Measurements from ENCODE around the gene TNFRSF14. TPM values are rescaled to one million over a fixed set of nuclear protein-coding genes. Genes with fewer than 3 reads are reported as not detected.
"Not testable (repeated sequence)": the region's sequence is repeated elsewhere in the genome, so short reads cannot be mapped to it uniquely, and the experiment has no call there.

The TNFRSF14 gene
- total RNA-seq, 2 experiments from 2014 or later = 15.7 to 18.5 TPM

- DNase-seq (ENCODE audit: low spot score) = no peak
- no peak overlapping the region for H3K4me2 ChIP-seq (ENCODE audit: low read length)
- ChIA-PET POLR2A (no interaction called here), CTCF (ENCODE audit: unreplicated experiment) (no interaction called here)
- BruUV-seq (replicated peaks) = no TSS peak
- no peak overlapping the region for H3K4me3 ChIP-seq (ENCODE audit: low read depth, low read length, poor library complexity, severe bottlenecking)
- H3K36me3 ChIP-seq (ENCODE audit: insufficient read depth, low read length) = no peaks in the 10 kb centered on the region
- no peaks in the 10 kb centered on the region for H3K9me2 ChIP-seq (ENCODE audit: insufficient read depth, low read length)
- H3K27ac ChIP-seq (ENCODE audit: low read depth, low read length, poor library complexity, severe bottlenecking) = no peak overlapping the region
- no peaks in the 10 kb centered on the region for H3K79me2 ChIP-seq (ENCODE audit: insufficient read depth, low read depth, low read length)
- H4K20me1 ChIP-seq (ENCODE audit: insufficient read depth, low read length) = no peaks in the 10 kb centered on the region
- H2AFZ ChIP-seq (ENCODE audit: low read length) = no peak overlapping the region
- no peaks in the 10 kb centered on the region for H3K4me1 ChIP-seq (ENCODE audit: insufficient read depth, low read length, poor library complexity, severe bottlenecking)
- intact Hi-C loops (cut with micrococcal nuclease; ENCODE audit: unreplicated experiment) = no loop called here
- TF ChIP-seq CTCF (conservative IDR thresholded peaks at IDR 0.05; ENCODE audit: low read length) = no peak
- no peaks in the 10 kb centered on the region for H3K9me3 ChIP-seq (ENCODE audit: low read length)
Observed at GRCh38 chr1:2569060-2569459, 12.9 kb downstream of the TNFRSF14 start.

- BruUV-seq (replicated peaks); H3K4me3 ChIP-seq (ENCODE audit: low read depth, low read length, poor library complexity, severe bottlenecking); H4K20me1 ChIP-seq (ENCODE audit: insufficient read depth, low read length); H3K9me2 ChIP-seq (ENCODE audit: insufficient read depth, low read length); CTCF ChIA-PET (ENCODE audit: unreplicated experiment); H3K4me2 ChIP-seq (ENCODE audit: low read length); H3K36me3 ChIP-seq (ENCODE audit: insufficient read depth, low read length); H2AFZ ChIP-seq (ENCODE audit: low read length); H3K27ac ChIP-seq (ENCODE audit: low read depth, low read length, poor library complexity, severe bottlenecking); POLR2A ChIA-PET; intact Hi-C loops (cut with micrococcal nuclease; ENCODE audit: unreplicated experiment); DNase-seq (ENCODE audit: low spot score); H3K9me3 ChIP-seq (ENCODE audit: low read length); H3K4me1 ChIP-seq (ENCODE audit: insufficient read depth, low read length, poor library complexity, severe bottlenecking); H3K79me2 ChIP-seq (ENCODE audit: insufficient read depth, low read depth, low read length): not testable (repeated sequence)
Observed at GRCh38 chr1:2569703-2570102, 13.5 kb downstream of the TNFRSF14 start.

GRCh38 chr1:2570332-2570731 is 14.2 kb downstream of the TNFRSF14 start:
- no peaks in the 10 kb centered on the region for H3K4me1 ChIP-seq (ENCODE audit: insufficient read depth, low read length, poor library complexity, severe bottlenecking)
- H3K4me3 ChIP-seq (ENCODE audit: low read depth, low read length, poor library complexity, severe bottlenecking) = no peak overlapping the region
- no TSS peak for BruUV-seq (replicated peaks)
- no peak overlapping the region for H3K27ac ChIP-seq (ENCODE audit: low read depth, low read length, poor library complexity, severe bottlenecking)
- H3K9me3 ChIP-seq (ENCODE audit: low read length) = no peaks in the 10 kb centered on the region
- DNase-seq (ENCODE audit: low spot score) = no peak
- no peaks in the 10 kb centered on the region for H3K79me2 ChIP-seq (ENCODE audit: insufficient read depth, low read depth, low read length)
- no peaks in the 10 kb centered on the region for H4K20me1 ChIP-seq (ENCODE audit: insufficient read depth, low read length)
- intact Hi-C loops (cut with micrococcal nuclease; ENCODE audit: unreplicated experiment) = no loop called here
- ChIA-PET CTCF (ENCODE audit: unreplicated experiment) (no interaction called here), POLR2A (no interaction called here)
- H3K9me2 ChIP-seq (ENCODE audit: insufficient read depth, low read length) = no peaks in the 10 kb centered on the region
- no peak for TF ChIP-seq CTCF (conservative IDR thresholded peaks at IDR 0.05; ENCODE audit: low read length)
- H2AFZ ChIP-seq (ENCODE audit: low read length) = no peak overlapping the region
- no peak overlapping the region for H3K4me2 ChIP-seq (ENCODE audit: low read length)
- H3K36me3 ChIP-seq (ENCODE audit: insufficient read depth, low read length) = no peaks in the 10 kb centered on the region
